HEK293 (cell line): ENCODE measurements around the gene WARS2.

Source experiments
- ATF2 ChIP-seq: fragments of 450-650 bp; formaldehyde crosslinking; IDR thresholded peaks from 2 replicates; pipeline ENCODE4 v1.5.1; 2016; ENCODE audit warnings: missing biosample characterization, missing genetic modification characterization, low read depth
- GFI1B ChIP-seq: fragments of 450-650 bp; formaldehyde crosslinking; IDR thresholded peaks from 2 replicates; pipeline ENCODE4 v1.5.1; 2016; ENCODE audit warnings: missing biosample characterization, missing genetic modification characterization
- SP2 ChIP-seq: fragments of 450-650 bp; formaldehyde crosslinking; IDR thresholded peaks from 2 replicates; pipeline ENCODE4 v1.5.1; 2016; ENCODE audit warnings: missing biosample characterization, missing genetic modification characterization
- ZNF133 ChIP-seq: fragments of 450-650 bp; formaldehyde crosslinking; IDR thresholded peaks from 2 replicates; pipeline ENCODE4 v1.5.1; 2016; ENCODE audit warnings: missing biosample characterization, missing genetic modification characterization
- ZNF16 ChIP-seq: fragments of 450-650 bp; formaldehyde crosslinking; IDR thresholded peaks from 2 replicates; pipeline ENCODE4 v1.5.1; 2016; ENCODE audit warnings: low read depth, missing biosample characterization, missing genetic modification characterization
- ZNF223 ChIP-seq: fragments of 450-650 bp; formaldehyde crosslinking; IDR thresholded peaks from 2 replicates; pipeline ENCODE4 v1.5.1; 2016; ENCODE audit warnings: missing biosample characterization, missing genetic modification characterization
- ZNF292 ChIP-seq: fragments of 450-650 bp; formaldehyde crosslinking; IDR thresholded peaks from 2 replicates; pipeline ENCODE4 v1.5.1; 2016; ENCODE audit warnings: low read depth, missing biosample characterization, missing genetic modification characterization, borderline replicate concordance
- ZNF654 ChIP-seq: fragments of 450-650 bp; formaldehyde crosslinking; IDR thresholded peaks from 2 replicates; pipeline ENCODE4 v1.5.1; 2016; ENCODE audit warnings: low read depth, missing biosample characterization, missing genetic modification characterization
- TF ChIP-seq, protein P1 (sequence below): fragments of 450-650 bp; formaldehyde crosslinking; IDR thresholded peaks from 2 replicates; pipeline ENCODE4 v1.5.1; 2016; ENCODE audit warnings: missing biosample characterization, missing genetic modification characterization, low read depth
- TF ChIP-seq, protein P2 (sequence below): fragments of 450-650 bp; formaldehyde crosslinking; IDR thresholded peaks from 2 replicates; pipeline ENCODE4 v1.5.1; 2016; ENCODE audit warnings: missing biosample characterization, missing genetic modification characterization

GRCh38 chr1:119102051-119102450 is 38.4 kb downstream of the WARS2 start:
- TF ChIP-seq, protein P1, sequence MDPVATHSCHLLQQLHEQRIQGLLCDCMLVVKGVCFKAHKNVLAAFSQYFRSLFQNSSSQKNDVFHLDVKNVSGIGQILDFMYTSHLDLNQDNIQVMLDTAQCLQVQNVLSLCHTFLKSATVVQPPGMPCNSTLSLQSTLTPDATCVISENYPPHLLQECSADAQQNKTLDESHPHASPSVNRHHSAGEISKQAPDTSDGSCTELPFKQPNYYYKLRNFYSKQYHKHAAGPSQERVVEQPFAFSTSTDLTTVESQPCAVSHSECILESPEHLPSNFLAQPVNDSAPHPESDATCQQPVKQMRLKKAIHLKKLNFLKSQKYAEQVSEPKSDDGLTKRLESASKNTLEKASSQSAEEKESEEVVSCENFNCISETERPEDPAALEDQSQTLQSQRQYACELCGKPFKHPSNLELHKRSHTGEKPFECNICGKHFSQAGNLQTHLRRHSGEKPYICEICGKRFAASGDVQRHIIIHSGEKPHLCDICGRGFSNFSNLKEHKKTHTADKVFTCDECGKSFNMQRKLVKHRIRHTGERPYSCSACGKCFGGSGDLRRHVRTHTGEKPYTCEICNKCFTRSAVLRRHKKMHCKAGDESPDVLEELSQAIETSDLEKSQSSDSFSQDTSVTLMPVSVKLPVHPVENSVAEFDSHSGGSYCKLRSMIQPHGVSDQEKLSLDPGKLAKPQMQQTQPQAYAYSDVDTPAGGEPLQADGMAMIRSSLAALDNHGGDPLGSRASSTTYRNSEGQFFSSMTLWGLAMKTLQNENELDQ (tag by site-specific recombination): no peak
- TF ChIP-seq ZNF16 (tag by site-specific recombination): no peak
- TF ChIP-seq, protein P2, sequence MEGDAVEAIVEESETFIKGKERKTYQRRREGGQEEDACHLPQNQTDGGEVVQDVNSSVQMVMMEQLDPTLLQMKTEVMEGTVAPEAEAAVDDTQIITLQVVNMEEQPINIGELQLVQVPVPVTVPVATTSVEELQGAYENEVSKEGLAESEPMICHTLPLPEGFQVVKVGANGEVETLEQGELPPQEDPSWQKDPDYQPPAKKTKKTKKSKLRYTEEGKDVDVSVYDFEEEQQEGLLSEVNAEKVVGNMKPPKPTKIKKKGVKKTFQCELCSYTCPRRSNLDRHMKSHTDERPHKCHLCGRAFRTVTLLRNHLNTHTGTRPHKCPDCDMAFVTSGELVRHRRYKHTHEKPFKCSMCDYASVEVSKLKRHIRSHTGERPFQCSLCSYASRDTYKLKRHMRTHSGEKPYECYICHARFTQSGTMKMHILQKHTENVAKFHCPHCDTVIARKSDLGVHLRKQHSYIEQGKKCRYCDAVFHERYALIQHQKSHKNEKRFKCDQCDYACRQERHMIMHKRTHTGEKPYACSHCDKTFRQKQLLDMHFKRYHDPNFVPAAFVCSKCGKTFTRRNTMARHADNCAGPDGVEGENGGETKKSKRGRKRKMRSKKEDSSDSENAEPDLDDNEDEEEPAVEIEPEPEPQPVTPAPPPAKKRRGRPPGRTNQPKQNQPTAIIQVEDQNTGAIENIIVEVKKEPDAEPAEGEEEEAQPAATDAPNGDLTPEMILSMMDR (tag by site-specific recombination): no peak
- no peak for TF ChIP-seq ZNF292
- TF ChIP-seq SP2 (tag by site-specific recombination): no peak
- no peak for TF ChIP-seq ZNF223
- TF ChIP-seq GFI1B (tag by site-specific recombination): no peak
- no peak for TF ChIP-seq ZNF654 (tag by site-specific recombination)
- no peak for TF ChIP-seq ZNF133
- no peak for TF ChIP-seq ATF2
